GM19463 (cell line): ENCODE measurements around the gene RNF224.
"Not testable (repeated sequence)": the region's sequence is repeated elsewhere in the genome, so short reads cannot be mapped to it uniquely, and the experiment has no call there.

Experiments used
- ATAC-seq: cut with Tn5 transposase; IDR thresholded peaks from one replicate; pipeline ENCODE4 v1.9.1; 2021; ENCODE audit warnings: mild to moderate bottlenecking, moderate library complexity; ENCODE audit not compliant: unreplicated experiment

The RNF224 gene

DNA sequence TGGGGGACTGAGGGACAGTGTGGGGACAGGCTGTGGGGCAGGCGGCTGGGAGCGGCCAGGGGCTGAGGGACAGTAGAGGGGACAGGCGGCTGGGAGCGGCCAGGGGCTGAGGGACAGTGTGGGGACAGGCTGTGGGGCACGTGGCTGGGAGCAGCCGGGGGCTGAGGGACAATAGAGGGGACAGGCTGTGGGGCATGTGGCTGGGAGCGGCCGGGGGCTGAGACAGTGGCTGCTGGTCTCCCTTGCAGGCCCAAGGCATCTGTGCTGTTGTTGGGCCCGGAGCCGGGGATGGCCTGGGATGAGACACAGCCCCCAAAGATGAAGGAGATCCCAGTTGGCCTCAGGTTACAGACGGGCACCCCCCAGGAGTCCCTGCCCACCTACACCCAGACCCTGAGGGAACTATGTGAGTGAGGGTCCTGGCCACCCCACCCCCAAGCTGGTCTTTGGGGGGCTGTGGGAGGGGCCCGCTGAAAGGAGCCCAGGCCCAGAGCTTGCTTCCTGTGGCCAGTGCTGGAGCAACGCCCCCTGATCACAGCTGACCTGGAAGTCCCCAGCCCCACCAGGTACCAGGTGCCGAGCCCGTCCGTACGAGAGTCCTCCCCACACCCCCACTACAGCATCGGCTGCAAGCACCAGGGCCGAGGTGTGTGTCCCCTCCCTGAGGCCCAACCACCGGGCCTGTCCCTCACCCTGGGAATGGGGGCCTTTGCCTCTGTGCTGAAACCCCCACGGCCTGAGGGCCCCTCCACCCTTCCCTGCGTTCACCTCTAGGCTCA lies 24.4 kb downstream of the RNF224 start:
- ATAC-seq: no peak

- no peak for ATAC-seq
These were observed 25.5 kb downstream of the RNF224 start for GRCh38 chr9:137252555-137253506.

- no peak for ATAC-seq
These were observed 26.7 kb downstream of the RNF224 start for GRCh38 chr9:137253717-137254623.

DNA sequence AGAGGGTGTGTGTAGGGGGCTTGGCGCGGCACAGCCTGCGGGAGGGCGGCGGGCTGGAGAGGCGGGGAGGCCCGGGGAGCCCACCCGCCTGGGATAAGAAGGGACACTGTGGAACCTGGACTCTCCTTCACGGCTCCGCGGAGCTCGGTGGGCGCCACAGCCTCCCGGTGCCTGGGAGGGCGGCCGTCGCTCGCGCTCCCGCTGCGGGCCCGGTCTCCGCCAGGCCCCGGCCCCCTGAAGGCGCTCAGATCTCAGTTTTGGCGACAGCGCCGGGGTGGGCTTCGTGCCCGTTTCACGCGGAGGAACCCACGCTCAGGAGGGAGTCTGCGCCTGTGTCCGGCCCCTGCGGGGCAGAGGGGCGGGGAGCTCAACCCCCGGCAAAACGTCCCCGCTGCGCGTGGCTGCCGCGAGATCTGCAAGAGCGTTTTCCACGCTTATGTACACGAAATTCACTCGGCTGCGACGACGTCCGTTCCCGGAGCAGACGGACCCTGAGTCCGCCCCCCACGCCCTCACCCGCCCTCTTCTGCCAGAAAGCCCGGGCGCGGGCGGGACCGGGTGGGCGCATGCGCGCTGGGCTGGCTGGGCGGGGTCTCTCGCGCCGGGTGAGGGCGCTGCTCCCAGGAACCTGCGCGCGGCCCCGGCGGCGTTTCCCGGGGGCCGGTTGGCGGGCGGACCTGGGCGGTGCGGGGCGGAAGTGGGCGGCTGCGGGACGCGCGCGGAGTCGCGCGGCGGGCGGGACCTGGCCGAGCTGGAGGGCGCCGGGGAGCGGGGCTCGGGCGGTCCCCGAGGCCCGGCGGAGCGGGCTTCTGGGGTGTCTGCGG lies 27.5 kb downstream of the RNF224 start, which contains the start of gene NELFB:
TSS of gene NELFB (plus strand) at position 704 of the 824 bp plus-strand sequence.
- ATAC-seq: peak; percentile 81

DNA sequence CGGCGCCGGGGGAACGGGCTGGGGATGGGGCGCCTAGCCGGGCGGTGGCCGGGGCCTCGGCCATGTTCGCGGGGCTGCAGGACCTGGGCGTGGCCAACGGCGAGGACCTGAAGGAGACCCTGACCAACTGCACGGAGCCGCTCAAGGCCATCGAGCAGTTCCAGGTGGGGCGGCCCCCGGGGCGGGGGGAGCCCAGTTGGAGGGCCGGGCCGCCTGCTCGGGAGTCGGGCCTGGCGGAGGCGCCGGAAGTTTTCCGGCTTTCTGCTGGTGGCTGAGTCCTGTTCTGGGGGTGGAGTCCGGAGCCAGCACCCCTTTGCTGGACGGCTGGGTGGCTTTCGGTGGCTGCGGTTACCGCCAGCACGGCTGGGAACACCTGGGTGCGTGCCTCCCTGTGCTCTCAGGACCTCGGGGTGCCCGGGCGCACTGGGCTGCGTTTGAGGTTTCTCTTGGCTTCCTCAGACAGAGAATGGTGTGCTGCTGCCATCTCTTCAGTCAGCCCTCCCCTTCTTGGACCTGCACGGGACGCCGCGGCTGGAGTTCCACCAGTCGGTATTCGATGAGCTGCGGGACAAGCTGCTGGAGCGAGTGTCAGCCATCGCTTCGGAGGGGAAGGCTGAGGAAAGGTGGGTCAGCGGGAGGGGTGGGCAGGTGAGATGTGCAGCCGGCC lies 28.3 kb downstream of the RNF224 start:
- peak; percentile 25 for ATAC-seq

DNA sequence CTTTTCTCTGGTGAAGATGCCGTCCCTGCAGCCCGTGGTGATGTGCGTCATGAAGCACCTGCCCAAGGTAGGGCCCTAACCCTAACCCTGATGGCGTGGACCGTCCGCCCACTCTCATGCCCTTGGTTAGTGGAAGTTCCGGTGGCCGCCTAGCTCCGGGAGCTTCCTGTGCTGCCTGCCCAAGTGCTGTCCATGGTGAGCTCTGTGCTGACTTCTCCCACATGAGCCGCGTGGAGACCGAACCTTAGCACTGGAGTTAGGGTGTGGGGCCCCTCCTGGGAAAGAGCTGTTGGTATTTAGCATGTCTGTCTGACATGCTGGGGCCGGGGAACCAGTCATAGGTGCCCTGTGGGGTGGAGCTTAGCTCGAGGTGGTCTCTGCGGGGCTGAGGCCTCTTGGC lies 29.1 kb downstream of the RNF224 start:
- ATAC-seq: no peak

DNA sequence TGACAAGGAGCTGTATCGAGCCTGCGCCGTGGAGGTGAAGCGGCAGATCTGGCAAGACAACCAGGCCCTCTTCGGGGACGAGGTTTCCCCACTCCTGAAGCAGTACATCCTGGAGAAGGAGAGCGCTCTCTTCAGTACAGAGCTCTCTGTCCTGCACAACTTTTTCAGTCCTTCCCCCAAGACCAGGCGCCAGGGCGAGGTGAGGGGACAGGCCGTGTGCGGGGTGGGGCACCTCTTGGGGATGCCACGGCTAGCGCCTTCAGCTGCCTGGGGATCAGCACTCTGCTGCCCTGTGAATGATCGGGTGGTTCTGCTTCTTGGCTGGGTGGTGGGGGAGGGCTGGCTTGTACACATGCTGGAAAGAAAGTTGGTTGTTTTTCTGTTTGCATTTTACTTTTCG lies 29.6 kb downstream of the RNF224 start:
- ATAC-seq: no peak

DNA sequence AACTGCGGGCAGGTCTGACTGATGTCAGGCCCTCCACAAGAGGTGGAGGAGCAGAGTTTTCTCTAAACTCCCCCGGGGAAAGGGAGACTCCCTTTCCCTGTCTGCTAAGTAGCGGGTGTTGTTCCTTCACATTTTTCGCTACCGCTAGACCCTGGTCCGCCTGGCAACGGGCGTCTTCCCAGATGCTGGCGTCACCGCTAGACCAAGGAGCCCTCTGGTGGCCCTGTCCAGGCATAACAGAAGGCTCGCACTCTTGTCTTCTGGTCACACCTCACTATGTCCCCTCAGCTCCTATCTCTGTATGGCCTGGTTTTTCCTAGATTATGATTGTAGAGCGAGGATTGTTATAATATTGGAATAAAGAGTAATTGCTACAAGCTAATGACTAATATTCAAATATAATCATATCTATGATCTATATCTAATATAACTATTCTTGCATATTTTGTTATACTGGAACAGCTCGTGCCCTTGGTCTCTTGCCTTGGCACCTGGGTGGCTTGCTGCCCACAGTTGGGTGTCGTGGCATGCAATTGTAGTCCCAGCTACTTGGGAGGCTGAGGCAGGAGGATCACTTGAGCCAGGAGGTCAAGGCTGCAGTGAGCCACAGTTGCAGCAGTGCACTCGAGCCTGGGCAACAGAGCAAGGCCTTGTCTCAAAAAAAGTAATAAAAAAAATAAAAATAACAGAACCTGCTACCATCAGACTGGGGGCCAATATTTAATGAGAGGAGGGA lies 35.0 kb downstream of the RNF224 start:
- not testable (repeated sequence) for ATAC-seq

GRCh38 chr9:137262909-137263285 lies 35.6 kb downstream of the RNF224 start:
- no peak for ATAC-seq

DNA sequence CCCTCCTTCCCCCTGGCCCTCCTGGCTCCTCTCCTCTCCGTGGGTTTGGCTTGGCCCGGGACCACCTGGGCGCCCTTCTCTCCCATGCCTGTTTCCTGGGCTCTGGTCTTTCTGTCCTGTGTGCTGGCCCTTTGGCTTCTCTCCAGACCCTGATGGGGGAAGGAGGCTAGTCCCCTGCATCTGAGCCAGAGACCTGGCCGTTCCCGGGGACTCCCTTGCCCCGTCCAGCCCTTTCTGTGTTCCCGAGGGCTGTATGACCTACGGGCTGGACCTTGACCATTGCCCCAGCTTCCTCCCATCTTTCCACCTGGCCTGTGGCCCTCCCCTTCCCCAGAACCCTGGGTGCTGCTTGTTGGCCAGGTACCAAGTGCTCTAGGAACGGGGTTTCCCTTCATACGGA lies 36.2 kb downstream of the RNF224 start:
- ATAC-seq: no peak

DNA sequence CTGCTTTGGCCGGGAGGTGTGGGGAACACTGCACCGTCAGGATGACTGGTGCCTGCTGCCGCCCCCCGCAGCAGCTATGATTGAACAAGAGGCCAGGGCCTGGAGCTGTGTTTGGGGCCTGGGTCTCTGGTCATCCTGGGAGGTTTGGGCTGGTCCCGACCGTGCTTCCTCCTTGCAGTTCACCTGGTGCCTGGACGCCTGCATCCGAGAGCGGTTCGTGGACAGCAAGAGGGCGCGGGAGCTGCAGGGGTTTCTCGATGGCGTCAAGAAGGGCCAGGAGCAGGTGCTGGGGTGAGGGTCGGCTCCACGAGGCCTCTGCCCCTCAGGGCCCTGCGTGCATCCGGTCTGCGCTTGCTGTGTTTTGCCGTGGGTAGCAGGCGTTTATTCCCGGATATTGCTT lies 36.8 kb downstream of the RNF224 start:
- no peak for ATAC-seq

DNA sequence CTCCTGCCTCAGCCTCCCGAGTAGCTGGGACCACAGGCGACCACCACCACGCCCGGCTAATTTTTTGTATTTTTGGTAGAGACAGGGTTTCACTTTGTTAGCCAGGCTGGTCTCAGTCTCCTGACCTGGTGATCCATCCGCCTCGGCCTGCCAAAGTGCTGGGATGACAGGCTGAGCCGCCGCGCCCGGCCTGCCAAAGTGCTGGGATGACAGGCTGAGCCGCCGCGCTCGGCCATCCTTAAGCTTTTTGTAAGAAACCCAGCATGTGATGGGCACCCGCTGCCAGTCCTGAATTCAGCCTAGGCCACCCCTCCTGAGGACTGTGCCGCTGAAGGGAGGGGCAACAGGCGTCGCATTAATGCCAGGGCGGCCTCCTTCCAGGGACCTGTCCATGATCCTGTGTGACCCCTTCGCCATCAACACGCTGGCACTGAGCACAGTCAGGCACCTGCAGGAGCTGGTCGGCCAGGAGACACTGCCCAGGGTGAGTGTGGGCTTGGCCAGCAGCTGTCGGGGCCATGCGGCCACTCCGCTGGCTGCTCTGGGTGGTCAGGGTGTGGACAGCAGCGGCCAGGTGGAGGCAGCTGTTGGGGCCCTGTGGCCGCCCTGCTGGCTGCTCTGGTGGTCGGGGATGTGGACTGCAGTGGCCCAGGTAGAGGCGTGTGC lies 38.3 kb downstream of the RNF224 start:
- ATAC-seq: no peak

- no peak for ATAC-seq
These were observed 38.8 kb downstream of the RNF224 start for GRCh38 chr9:137266162-137266527.

DNA sequence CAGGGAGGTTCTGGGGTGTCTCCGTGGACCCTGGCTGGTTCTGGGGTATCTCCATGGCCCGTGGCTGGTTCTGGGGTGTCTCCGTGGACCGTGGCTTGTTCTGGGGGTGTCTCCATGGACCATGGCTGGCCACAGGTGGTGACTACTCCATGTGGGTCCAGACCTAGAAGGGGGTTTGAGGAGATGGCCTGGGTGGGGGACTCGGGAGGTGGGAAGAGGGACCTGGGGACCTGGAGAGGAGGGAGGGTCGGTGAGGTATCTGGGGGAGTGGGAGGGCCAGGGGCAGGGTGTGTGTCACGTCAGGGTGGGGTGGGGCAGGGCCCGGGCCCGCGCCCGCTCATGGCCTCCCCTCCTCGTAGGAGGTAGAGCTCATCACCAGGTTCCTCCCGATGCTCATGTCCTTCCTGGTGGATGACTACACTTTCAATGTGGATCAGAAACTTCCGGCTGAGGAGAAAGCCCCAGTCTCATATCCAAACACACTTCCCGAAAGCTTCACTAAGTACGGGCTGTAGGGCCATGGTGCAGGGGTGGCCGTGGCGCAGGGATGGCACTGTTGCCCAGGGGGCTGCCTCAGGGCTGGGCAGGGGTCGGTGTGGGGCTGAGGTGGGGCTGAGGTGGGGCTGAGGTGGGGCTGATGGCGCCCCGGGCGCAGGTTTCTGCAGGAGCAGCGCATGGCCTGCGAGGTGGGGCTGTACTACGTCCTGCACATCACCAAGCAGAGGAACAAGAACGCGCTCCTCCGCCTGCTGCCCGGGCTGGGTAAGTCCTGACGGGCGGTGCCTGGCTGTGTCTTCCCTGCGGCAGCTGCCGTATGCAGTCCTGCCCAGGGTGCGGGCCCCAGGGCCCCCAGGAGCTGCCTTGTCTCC lies 39.5 kb downstream of the RNF224 start:
- no peak for ATAC-seq

GRCh38 chr9:137267933-137268355 lies 40.6 kb downstream of the RNF224 start:
- no peak for ATAC-seq

DNA sequence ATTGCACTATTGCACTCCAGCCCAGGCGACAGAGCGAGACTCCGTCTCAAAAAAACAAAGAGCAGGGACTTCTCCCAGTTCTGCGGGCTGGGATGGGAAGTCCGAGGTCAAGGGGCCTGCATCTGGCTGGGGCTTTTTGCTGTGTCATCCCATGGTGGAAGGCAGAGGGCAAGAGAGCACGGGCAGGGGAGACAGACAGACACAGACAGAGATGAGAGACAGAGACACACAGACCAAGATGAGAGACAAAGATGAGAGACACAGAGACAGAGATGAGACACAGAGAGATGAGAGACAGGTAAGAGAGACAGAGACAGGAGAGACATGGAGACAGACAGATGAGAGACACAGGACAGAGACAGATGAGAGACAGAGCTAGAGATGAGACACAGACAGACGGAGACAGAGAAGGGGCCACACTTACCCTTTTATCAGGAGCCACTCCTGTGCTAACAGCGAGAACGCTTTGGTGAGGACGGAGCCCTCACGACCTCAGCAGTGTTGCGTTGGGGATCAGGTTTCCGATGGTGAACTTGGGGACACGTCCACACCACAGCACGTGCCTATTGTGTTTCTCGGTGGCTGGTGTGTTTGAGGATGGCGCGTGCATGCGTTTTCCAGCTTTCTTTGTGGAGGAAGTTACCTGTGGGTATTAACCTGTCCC lies 41.4 kb downstream of the RNF224 start:
- ATAC-seq: no peak
